ENCODE results near the gene UHMK1.
A peak's percentile ranks its signal among the peaks of the same experiment; 100 is the strongest.
"Not testable (repeated sequence)": the region's sequence is repeated elsewhere in the genome, so short reads cannot be mapped to it uniquely, and the experiment has no call there.

The UHMK1 gene

GRCh38 chr1:162475539-162476185, 22.0 kb upstream of the UHMK1 start:
- Histone ChIP-seq H3K27me3 (ENCODE audit: control insufficient read depth, insufficient read depth, low read length) (no peaks in the 10 kb centered on the region), H3K36me3 (ENCODE audit: control insufficient read depth, insufficient read depth, low read length) (no peaks in the 10 kb centered on the region)

GRCh38 chr1:162476620-162477019, 21.0 kb upstream of the UHMK1 start:
- Histone ChIP-seq H3K27me3 (ENCODE audit: control insufficient read depth, insufficient read depth, low read length) (no peaks in the 10 kb centered on the region), H3K9ac (ENCODE audit: low read length) (no peak overlapping the region), H3K9me3 (ENCODE audit: control insufficient read depth, insufficient read depth, low read depth, low read length) (no peaks in the 10 kb centered on the region), H3K4me1 (ENCODE audit: control insufficient read depth, insufficient read depth, low read length) (peaks cover 10% of the 10 kb centered on the region; the same call in 1 of the 2 replicates), H3K36me3 (ENCODE audit: control insufficient read depth, insufficient read depth, low read length) (no peaks in the 10 kb centered on the region), H3K27ac (ENCODE audit: low read depth, low read length) (no peak overlapping the region), H3K4me3 (ENCODE audit: low read depth, low read length) (no peak overlapping the region)

More at GRCh38 chr1:162475539-162476185, 22.0 kb upstream of the UHMK1 start:
- H3K4me1 ChIP-seq (ENCODE audit: control insufficient read depth, insufficient read depth, low read length) = peaks cover 17% of the 10 kb centered on the region; the same call in 1 of the 2 replicates
- H3K27ac ChIP-seq (ENCODE audit: low read depth, low read length) = no peak overlapping the region
- no peak overlapping the region for H3K9ac ChIP-seq (ENCODE audit: low read length)
- no peak overlapping the region for H3K4me3 ChIP-seq (ENCODE audit: low read depth, low read length)
- H3K9me3 ChIP-seq (ENCODE audit: control insufficient read depth, insufficient read depth, low read depth, low read length) = no peaks in the 10 kb centered on the region

GRCh38 chr1:162485236-162485635, 12.4 kb upstream of the UHMK1 start:
- Histone ChIP-seq H3K4me3 (ENCODE audit: low read depth, low read length) (no peak overlapping the region), H3K9me3 (ENCODE audit: control insufficient read depth, insufficient read depth, low read depth, low read length) (no peaks in the 10 kb centered on the region), H3K9ac (ENCODE audit: low read length) (no peak overlapping the region), H3K36me3 (ENCODE audit: control insufficient read depth, insufficient read depth, low read length) (no peaks in the 10 kb centered on the region), H3K27me3 (ENCODE audit: control insufficient read depth, insufficient read depth, low read length) (no peaks in the 10 kb centered on the region), H3K4me1 (ENCODE audit: control insufficient read depth, insufficient read depth, low read length) (no peaks in the 10 kb centered on the region), H3K27ac (ENCODE audit: low read depth, low read length) (no peak overlapping the region)

- no peak overlapping the region for H3K27ac ChIP-seq (ENCODE audit: low read depth, low read length)
- H3K27me3 ChIP-seq (ENCODE audit: control insufficient read depth, insufficient read depth, low read length) = no peaks in the 10 kb centered on the region
- H3K36me3 ChIP-seq (ENCODE audit: control insufficient read depth, insufficient read depth, low read length) = no peaks in the 10 kb centered on the region
- H3K9me3 ChIP-seq (ENCODE audit: control insufficient read depth, insufficient read depth, low read depth, low read length) = no peaks in the 10 kb centered on the region
- no peak overlapping the region for H3K9ac ChIP-seq (ENCODE audit: low read length)
- H3K4me3 ChIP-seq (ENCODE audit: low read depth, low read length) = no peak overlapping the region
- no peaks in the 10 kb centered on the region for H3K4me1 ChIP-seq (ENCODE audit: control insufficient read depth, insufficient read depth, low read length)
These were observed 10.4 kb upstream of the UHMK1 start for GRCh38 chr1:162487241-162487640.

GRCh38 chr1:162488219-162488618, 9.4 kb upstream of the UHMK1 start:
- H3K4me3 ChIP-seq (ENCODE audit: low read depth, low read length) = no peak overlapping the region
- no peak overlapping the region for H3K9ac ChIP-seq (ENCODE audit: low read length)
- no peak overlapping the region for H3K27ac ChIP-seq (ENCODE audit: low read depth, low read length)
- no peaks in the 10 kb centered on the region for H3K36me3 ChIP-seq (ENCODE audit: control insufficient read depth, insufficient read depth, low read length)
- no peaks in the 10 kb centered on the region for H3K4me1 ChIP-seq (ENCODE audit: control insufficient read depth, insufficient read depth, low read length)
- H3K9me3 ChIP-seq (ENCODE audit: control insufficient read depth, insufficient read depth, low read depth, low read length) = no peaks in the 10 kb centered on the region
- no peaks in the 10 kb centered on the region for H3K27me3 ChIP-seq (ENCODE audit: control insufficient read depth, insufficient read depth, low read length)

- not testable (repeated sequence) for H3K9me3 ChIP-seq (ENCODE audit: control insufficient read depth, insufficient read depth, low read depth, low read length); H3K9ac ChIP-seq (ENCODE audit: low read length); H3K27ac ChIP-seq (ENCODE audit: low read depth, low read length)
These were observed 1.9 kb upstream of the UHMK1 start for GRCh38 chr1:162495531-162496233.

GRCh38 chr1:162497104-162497722, 405 bp upstream of the UHMK1 start:
- peaks cover 6% of the 10 kb centered on the region; the same call in 1 of the 2 replicates for H3K4me1 ChIP-seq (ENCODE audit: control insufficient read depth, insufficient read depth, low read length)
- no peak overlapping the region for H3K9ac ChIP-seq (ENCODE audit: low read length)
- H3K27me3 ChIP-seq (ENCODE audit: control insufficient read depth, insufficient read depth, low read length) = no peaks in the 10 kb centered on the region
- no peaks in the 10 kb centered on the region for H3K9me3 ChIP-seq (ENCODE audit: control insufficient read depth, insufficient read depth, low read depth, low read length)
- peaks cover 23% of the 10 kb centered on the region for H3K36me3 ChIP-seq (ENCODE audit: control insufficient read depth, insufficient read depth, low read length)
- H3K4me3 ChIP-seq (ENCODE audit: low read depth, low read length) = peak overlapping the region; percentile 98
- peak overlapping the region; percentile 93 for H3K27ac ChIP-seq (ENCODE audit: low read depth, low read length)

More at GRCh38 chr1:162495531-162496233, 1.9 kb upstream of the UHMK1 start:
- not testable (repeated sequence) for H3K27me3 ChIP-seq (ENCODE audit: control insufficient read depth, insufficient read depth, low read length); H3K36me3 ChIP-seq (ENCODE audit: control insufficient read depth, insufficient read depth, low read length); H3K4me3 ChIP-seq (ENCODE audit: low read depth, low read length); H3K4me1 ChIP-seq (ENCODE audit: control insufficient read depth, insufficient read depth, low read length)

- no peak overlapping the region for H3K27ac ChIP-seq (ENCODE audit: low read depth, low read length)
- H3K36me3 ChIP-seq (ENCODE audit: control insufficient read depth, insufficient read depth, low read length) = peaks cover 35% of the 10 kb centered on the region
- no peaks in the 10 kb centered on the region for H3K9me3 ChIP-seq (ENCODE audit: control insufficient read depth, insufficient read depth, low read depth, low read length)
These were observed 835 bp downstream of the UHMK1 start for GRCh38 chr1:162498496-162498810.

GRCh38 chr1:162500805-162501204, 3.2 kb downstream of the UHMK1 start:
- Histone ChIP-seq H3K27me3 (ENCODE audit: control insufficient read depth, insufficient read depth, low read length) (no peaks in the 10 kb centered on the region), H3K4me3 (ENCODE audit: low read depth, low read length) (no peak overlapping the region), H3K9me3 (ENCODE audit: control insufficient read depth, insufficient read depth, low read depth, low read length) (no peaks in the 10 kb centered on the region), H3K9ac (ENCODE audit: low read length) (no peak overlapping the region), H3K4me1 (ENCODE audit: control insufficient read depth, insufficient read depth, low read length) (peaks cover 6% of the 10 kb centered on the region; the same call in 1 of the 2 replicates), H3K36me3 (ENCODE audit: control insufficient read depth, insufficient read depth, low read length) (peaks cover 58% of the 10 kb centered on the region), H3K27ac (ENCODE audit: low read depth, low read length) (no peak overlapping the region)

More at GRCh38 chr1:162498496-162498810, 835 bp downstream of the UHMK1 start:
- Histone ChIP-seq H3K27me3 (ENCODE audit: control insufficient read depth, insufficient read depth, low read length) (no peaks in the 10 kb centered on the region), H3K9ac (ENCODE audit: low read length) (peak overlapping the region; percentile 97), H3K4me3 (ENCODE audit: low read depth, low read length) (peak overlapping the region; percentile 98), H3K4me1 (ENCODE audit: control insufficient read depth, insufficient read depth, low read length) (peaks cover 6% of the 10 kb centered on the region; the same call in 1 of the 2 replicates)

GRCh38 chr1:162502077-162502476, 4.5 kb downstream of the UHMK1 start:
- Histone ChIP-seq H3K27ac (ENCODE audit: low read depth, low read length) (no peak overlapping the region), H3K27me3 (ENCODE audit: control insufficient read depth, insufficient read depth, low read length) (no peaks in the 10 kb centered on the region), H3K4me3 (ENCODE audit: low read depth, low read length) (no peak overlapping the region), H3K36me3 (ENCODE audit: control insufficient read depth, insufficient read depth, low read length) (peaks cover 67% of the 10 kb centered on the region), H3K9ac (ENCODE audit: low read length) (no peak overlapping the region), H3K4me1 (ENCODE audit: control insufficient read depth, insufficient read depth, low read length) (peaks cover 5% of the 10 kb centered on the region; the same call in 1 of the 2 replicates), H3K9me3 (ENCODE audit: control insufficient read depth, insufficient read depth, low read depth, low read length) (no peaks in the 10 kb centered on the region)

- Histone ChIP-seq H3K27ac (ENCODE audit: low read depth, low read length) (no peak overlapping the region), H3K9ac (ENCODE audit: low read length) (no peak overlapping the region), H3K4me3 (ENCODE audit: low read depth, low read length) (no peak overlapping the region), H3K36me3 (ENCODE audit: control insufficient read depth, insufficient read depth, low read length) (peaks cover 67% of the 10 kb centered on the region), H3K9me3 (ENCODE audit: control insufficient read depth, insufficient read depth, low read depth, low read length) (no peaks in the 10 kb centered on the region), H3K4me1 (ENCODE audit: control insufficient read depth, insufficient read depth, low read length) (no peaks in the 10 kb centered on the region; the same call in 1 of the 2 replicates), H3K27me3 (ENCODE audit: control insufficient read depth, insufficient read depth, low read length) (no peaks in the 10 kb centered on the region)
These were observed 5.3 kb downstream of the UHMK1 start for GRCh38 chr1:162502928-162503327.

Measured in HUES6 (cell line).